ENCODE measurements around the gene TTC31.
A peak's percentile ranks its signal among the peaks of the same experiment; 100 is the strongest.

TTC31 gene

GRCh38 chr2:74482801-74483674 is at the start of gene TTC31, which contains the start of gene CCDC142:
TSS of gene TTC31 (plus strand) at chr2:74483081. CDS start at chr2:74483096, 15 bp downstream.
TSS of gene CCDC142 (minus strand) at chr2:74482998. CDS start at chr2:74482837, 161 bp downstream.
- Mint-ChIP-seq H3K36me3 (ENCODE audit: low read depth) (peaks cover 32% of the 10 kb centered on the region), H3K4me3 (peak within 1 kb of the TSS; percentile 94), H3K4me1 (peaks cover 34% of the 10 kb centered on the region), H3K27ac (peak within 1 kb of the TSS; percentile 91), H3K9me3 (no peaks in the 10 kb centered on the region), H3K27me3 (ENCODE audit: low read depth, poor library complexity) (peaks cover 2% of the 10 kb centered on the region)
- TF ChIP-seq, protein P1, sequence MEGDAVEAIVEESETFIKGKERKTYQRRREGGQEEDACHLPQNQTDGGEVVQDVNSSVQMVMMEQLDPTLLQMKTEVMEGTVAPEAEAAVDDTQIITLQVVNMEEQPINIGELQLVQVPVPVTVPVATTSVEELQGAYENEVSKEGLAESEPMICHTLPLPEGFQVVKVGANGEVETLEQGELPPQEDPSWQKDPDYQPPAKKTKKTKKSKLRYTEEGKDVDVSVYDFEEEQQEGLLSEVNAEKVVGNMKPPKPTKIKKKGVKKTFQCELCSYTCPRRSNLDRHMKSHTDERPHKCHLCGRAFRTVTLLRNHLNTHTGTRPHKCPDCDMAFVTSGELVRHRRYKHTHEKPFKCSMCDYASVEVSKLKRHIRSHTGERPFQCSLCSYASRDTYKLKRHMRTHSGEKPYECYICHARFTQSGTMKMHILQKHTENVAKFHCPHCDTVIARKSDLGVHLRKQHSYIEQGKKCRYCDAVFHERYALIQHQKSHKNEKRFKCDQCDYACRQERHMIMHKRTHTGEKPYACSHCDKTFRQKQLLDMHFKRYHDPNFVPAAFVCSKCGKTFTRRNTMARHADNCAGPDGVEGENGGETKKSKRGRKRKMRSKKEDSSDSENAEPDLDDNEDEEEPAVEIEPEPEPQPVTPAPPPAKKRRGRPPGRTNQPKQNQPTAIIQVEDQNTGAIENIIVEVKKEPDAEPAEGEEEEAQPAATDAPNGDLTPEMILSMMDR (IDR thresholded peaks at IDR 0.05) = peak; percentile 67
- DNase-seq = peak; percentile 92

DNA sequence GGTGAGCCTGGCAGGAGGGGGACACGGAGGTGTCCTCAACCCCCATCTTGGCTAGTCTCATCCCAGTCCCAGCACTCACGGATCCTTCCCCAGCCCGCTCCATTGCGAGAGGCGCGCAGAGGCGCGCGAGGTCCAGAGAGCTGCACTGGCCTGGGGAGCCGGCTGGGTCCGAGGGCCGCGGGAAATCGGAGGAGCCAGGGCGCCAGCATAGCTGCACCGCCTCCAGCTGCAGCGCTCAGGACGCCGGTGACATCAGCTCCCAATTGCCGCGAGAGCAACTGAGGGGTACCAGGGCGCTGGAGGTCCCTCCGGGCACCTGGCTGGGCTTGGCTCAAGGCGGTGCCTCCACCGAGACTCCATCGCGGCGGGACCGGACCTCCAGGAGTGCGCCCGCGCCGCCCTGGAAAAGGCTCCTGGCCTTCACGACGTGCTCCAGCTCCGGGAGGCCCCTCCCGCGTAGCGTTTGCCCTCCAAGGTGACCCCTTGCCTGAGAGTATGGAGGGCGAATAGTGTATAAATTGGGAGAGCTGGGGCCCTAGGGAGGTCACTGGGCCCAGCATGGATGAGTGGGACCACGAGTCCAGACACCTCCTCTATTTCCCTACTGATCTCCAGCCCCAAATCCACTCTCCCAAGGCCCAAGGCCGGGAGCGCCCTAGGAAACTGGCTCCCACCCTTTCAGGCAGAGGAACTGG is 46.6 kb upstream of the TTC31 start:
- Mint-ChIP-seq H3K27me3 (ENCODE audit: low read depth, poor library complexity) (no peaks in the 10 kb centered on the region), H3K4me3 (no peak overlapping the region), H3K36me3 (ENCODE audit: low read depth) (peaks cover 39% of the 10 kb centered on the region), H3K27ac (peak overlapping the region; percentile 88), H3K9me3 (no peaks in the 10 kb centered on the region), H3K4me1 (peaks cover 41% of the 10 kb centered on the region)
- DNase-seq = no peak
- TF ChIP-seq, protein P1 (IDR thresholded peaks at IDR 0.05) = no peak

DNA sequence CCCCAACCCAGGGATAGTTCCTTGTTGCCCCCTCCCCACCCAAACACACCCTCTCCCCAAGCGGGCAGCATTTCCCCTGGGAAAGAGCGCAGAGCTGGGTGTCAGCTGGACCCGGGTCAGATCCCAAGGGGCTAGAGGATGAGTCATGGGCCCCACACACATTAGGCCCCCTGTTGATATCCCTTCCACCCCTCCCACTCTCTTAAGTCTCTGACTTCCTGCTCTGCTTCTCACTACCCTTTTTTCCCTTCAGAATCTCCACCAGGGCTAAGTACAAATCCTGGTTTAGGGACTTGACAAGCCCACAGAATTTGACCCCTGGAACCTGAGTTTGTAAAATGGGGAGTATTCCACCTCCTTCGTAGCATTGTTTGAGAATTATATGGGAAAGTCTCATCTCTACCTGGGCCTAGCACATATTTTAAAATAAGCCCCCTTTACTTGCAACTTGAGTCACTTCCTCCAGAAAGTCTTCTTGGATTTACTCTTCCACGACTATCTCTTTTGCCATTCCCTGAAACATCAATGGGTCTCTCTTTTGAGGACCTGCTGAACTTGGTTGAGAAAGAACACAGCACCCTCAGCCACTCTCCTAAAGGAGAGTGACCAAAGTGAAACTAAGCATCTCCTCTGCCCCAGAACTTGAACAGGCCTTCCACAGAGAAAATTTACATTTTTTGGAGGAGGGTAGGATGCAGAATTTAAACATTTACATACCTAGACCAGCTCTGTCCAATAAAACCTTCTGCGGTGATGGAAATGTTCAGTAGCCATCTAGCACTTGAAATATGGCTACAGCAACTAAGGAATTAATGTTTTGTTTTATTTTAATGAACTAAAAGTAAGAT is 45.8 kb upstream of the TTC31 start:
- Mint-ChIP-seq H3K27me3 (ENCODE audit: low read depth, poor library complexity) (no peaks in the 10 kb centered on the region), H3K9me3 (no peaks in the 10 kb centered on the region), H3K4me3 (peak overlapping the region; percentile 16)

DNA sequence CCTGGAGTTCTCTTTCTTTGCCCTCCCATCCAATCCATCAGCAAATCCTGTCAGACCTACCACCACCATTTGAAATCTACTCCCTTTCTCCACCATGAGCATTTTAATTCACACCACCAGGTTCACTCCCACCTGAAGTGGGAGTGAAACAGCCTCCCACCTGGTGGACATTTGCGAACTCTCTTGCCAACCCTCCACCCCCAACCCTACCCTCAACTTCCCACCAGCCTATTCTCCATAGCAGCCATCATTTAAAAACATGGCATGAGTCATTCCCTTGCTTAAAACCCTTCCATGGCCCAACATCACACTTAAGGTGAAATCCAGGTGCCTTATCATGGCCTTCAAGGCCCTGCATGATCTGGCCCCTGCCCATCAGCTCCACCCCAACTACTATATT is 44.6 kb upstream of the TTC31 start:
- Mint-ChIP-seq H3K27me3 (ENCODE audit: low read depth, poor library complexity) (no peaks in the 10 kb centered on the region), H3K36me3 (ENCODE audit: low read depth) (peaks cover 29% of the 10 kb centered on the region), H3K4me3 (peak overlapping the region; percentile 93), H3K27ac (peak overlapping the region; percentile 70), H3K9me3 (no peaks in the 10 kb centered on the region), H3K4me1 (peaks cover 44% of the 10 kb centered on the region)
- TF ChIP-seq, protein P1 (IDR thresholded peaks at IDR 0.05) = no peak
- DNase-seq = no peak

More for the DNA sequence above, 45.8 kb upstream of the TTC31 start:
- Mint-ChIP-seq H3K27ac (peak overlapping the region; percentile 95), H3K36me3 (ENCODE audit: low read depth) (peaks cover 34% of the 10 kb centered on the region), H3K4me1 (peaks cover 40% of the 10 kb centered on the region)
- TF ChIP-seq, protein P1 (IDR thresholded peaks at IDR 0.05) = no peak
- DNase-seq = no peak

- DNase-seq = no peak
- Mint-ChIP-seq H3K4me3 (peak overlapping the region; percentile 93), H3K4me1 (peaks cover 51% of the 10 kb centered on the region), H3K36me3 (ENCODE audit: low read depth) (peaks cover 24% of the 10 kb centered on the region), H3K27me3 (ENCODE audit: low read depth, poor library complexity) (peaks cover under 1% of the 10 kb centered on the region), H3K9me3 (no peaks in the 10 kb centered on the region), H3K27ac (peak overlapping the region; percentile 96)
- TF ChIP-seq, protein P1 (IDR thresholded peaks at IDR 0.05) = no peak
Observed at GRCh38 chr2:74439373-74439772, 43.5 kb upstream of the TTC31 start.

Measured in nephron progenitor cell (in vitro differentiated cells).